Right atrium auricular region (tissue), 2 donors: ENCODE measurements around the gene ZNF836. TPM values are rescaled to one million over a fixed set of nuclear protein-coding genes. Genes with fewer than 3 reads are reported as not detected.

Experiments
- DNase-seq: peaks from one replicate; pipeline ENCODE4 v3.0.0-alpha.2; 2019; ENCODE audit warnings: low spot score
- H3K27ac ChIP-seq, 2 donors: fragments of 200-600 bp; sonication (generic); 1 replicate in 1 of 2; 2 replicates in 1 of 2; pipeline ENCODE4 v1.5.1; 2016 to 2019
- H3K27me3 ChIP-seq, 2 donors: fragments of 200-600 bp; sonication (generic); one replicate each; pipeline versions ENCODE4 v1.5.1 to v1.6.0; 2017 to 2019
- H3K36me3 ChIP-seq: fragments of 200-600 bp; sonication (generic); one replicate; pipeline ENCODE4 v1.5.1; 2016
- H3K4me1 ChIP-seq, 2 donors: fragments of 200-600 bp; sonication (generic); one replicate each; pipeline versions ENCODE4 v1.5.1 to v1.6.0; 2017 to 2019
- H3K4me3 ChIP-seq, 2 donors: fragments of 200-600 bp; sonication (generic); 1 replicate in 1 of 2; 2 replicates in 1 of 2; pipeline ENCODE4 v1.5.1; 2017 to 2019; ENCODE audit warnings: mild to moderate bottlenecking in 1 of 2, moderate library complexity in 1 of 2
- H3K9me3 ChIP-seq, 2 donors: fragments of 200-600 bp; sonication (generic); one replicate each; pipeline ENCODE4 v1.5.1; 2019
- total RNA-seq, 2 donors: library from RNA; depleted of rRNA; stranded (reverse); fragments of >200 nt; gene quantifications; one replicate each; pipeline ENCODE4 v1.1.0, GENCODE V29; 2016
- TF ChIP-seq, protein P1 (sequence below), 2 donors: fragments of 200-600 bp; sonication (generic); IDR thresholded peaks; one replicate each; pipeline ENCODE4 v1.5.1; 2019; ENCODE audit warnings: antibody characterized with exemption in 2 of 2

Gene ZNF836
- total RNA-seq, 2 donors from 2014 or later: 2.2 to 7.6 TPM

- no peaks in the 10 kb centered on the region for H3K9me3 ChIP-seq
- peak overlapping the region; percentile 70 to 75 for H3K4me3 ChIP-seq
- H3K4me1 ChIP-seq: peaks cover 0 to 17% of the 10 kb centered on the region in 2 donors
- TF ChIP-seq, protein P1, sequence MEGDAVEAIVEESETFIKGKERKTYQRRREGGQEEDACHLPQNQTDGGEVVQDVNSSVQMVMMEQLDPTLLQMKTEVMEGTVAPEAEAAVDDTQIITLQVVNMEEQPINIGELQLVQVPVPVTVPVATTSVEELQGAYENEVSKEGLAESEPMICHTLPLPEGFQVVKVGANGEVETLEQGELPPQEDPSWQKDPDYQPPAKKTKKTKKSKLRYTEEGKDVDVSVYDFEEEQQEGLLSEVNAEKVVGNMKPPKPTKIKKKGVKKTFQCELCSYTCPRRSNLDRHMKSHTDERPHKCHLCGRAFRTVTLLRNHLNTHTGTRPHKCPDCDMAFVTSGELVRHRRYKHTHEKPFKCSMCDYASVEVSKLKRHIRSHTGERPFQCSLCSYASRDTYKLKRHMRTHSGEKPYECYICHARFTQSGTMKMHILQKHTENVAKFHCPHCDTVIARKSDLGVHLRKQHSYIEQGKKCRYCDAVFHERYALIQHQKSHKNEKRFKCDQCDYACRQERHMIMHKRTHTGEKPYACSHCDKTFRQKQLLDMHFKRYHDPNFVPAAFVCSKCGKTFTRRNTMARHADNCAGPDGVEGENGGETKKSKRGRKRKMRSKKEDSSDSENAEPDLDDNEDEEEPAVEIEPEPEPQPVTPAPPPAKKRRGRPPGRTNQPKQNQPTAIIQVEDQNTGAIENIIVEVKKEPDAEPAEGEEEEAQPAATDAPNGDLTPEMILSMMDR (IDR thresholded peaks at IDR 0.05): no peak
- H3K27ac ChIP-seq: peak overlapping the region; percentile 90 to 95
- DNase-seq: no peak
- no peaks in the 10 kb centered on the region for H3K36me3 ChIP-seq
- no peaks in the 10 kb centered on the region for H3K27me3 ChIP-seq
Measured at GRCh38 chr19:52138983-52139251, 32.5 kb downstream of the ZNF836 start.

GRCh38 chr19:52138278-52138982 lies 33.0 kb downstream of the ZNF836 start:
- Histone ChIP-seq H3K27me3 (no peaks in the 10 kb centered on the region), H3K36me3 (no peaks in the 10 kb centered on the region), H3K9me3 (no peaks in the 10 kb centered on the region), H3K27ac (peak overlapping the region; percentile 90 to 95), H3K4me3 (peak overlapping the region; percentile 70 to 75), H3K4me1 (peaks cover 0 to 17% of the 10 kb centered on the region in 2 donors)
- DNase-seq: no peak
- TF ChIP-seq, protein P1 (IDR thresholded peaks at IDR 0.05): no peak

- Histone ChIP-seq H3K36me3 (peaks cover 84% of the 10 kb centered on the region), H3K4me1 (no peaks in the 10 kb centered on the region), H3K27ac (no peak overlapping the region), H3K4me3 (no peak overlapping the region), H3K27me3 (no peaks in the 10 kb centered on the region), H3K9me3 (peaks cover 47 to 99% of the 10 kb centered on the region in 2 donors)
- DNase-seq: no peak
- TF ChIP-seq, protein P1 (IDR thresholded peaks at IDR 0.05): no peak
Measured at GRCh38 chr19:52120286-52120685, 51.1 kb downstream of the ZNF836 start.

GRCh38 chr19:52115526-52116053 lies 55.8 kb downstream of the ZNF836 start:
- no peak for DNase-seq
- Histone ChIP-seq H3K27me3 (no peaks in the 10 kb centered on the region), H3K9me3 (peaks cover 80 to 100% of the 10 kb centered on the region in 2 donors), H3K4me3 (no peak overlapping the region), H3K36me3 (peaks cover 51% of the 10 kb centered on the region), H3K4me1 (no peaks in the 10 kb centered on the region), H3K27ac (no peak overlapping the region)
- TF ChIP-seq, protein P1 (IDR thresholded peaks at IDR 0.05): no peak

DNA sequence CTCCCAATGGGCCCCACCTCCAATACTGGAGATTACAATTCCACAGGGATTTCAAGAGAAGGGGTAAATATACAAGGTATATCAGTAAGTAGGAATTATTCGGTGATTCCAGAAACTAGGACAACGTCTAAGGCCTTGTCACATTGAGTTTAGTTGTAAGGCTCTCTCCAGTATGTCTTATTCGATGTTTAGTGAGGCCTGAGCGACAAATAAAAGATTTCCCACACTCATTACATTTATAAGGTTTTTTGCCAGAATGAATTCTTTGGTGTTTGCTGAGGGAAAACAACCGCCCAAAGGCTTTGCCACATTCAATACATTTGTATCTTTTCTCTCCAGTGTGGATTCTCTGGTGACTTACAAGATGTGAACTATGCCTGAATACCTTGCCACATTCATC lies 56.7 kb downstream of the ZNF836 start:
- Histone ChIP-seq H3K27me3 (no peaks in the 10 kb centered on the region), H3K4me3 (no peak overlapping the region), H3K4me1 (no peaks in the 10 kb centered on the region), H3K9me3 (peaks cover 75 to 100% of the 10 kb centered on the region in 2 donors), H3K36me3 (peaks cover 46% of the 10 kb centered on the region), H3K27ac (no peak overlapping the region)
- DNase-seq: no peak
- TF ChIP-seq, protein P1 (IDR thresholded peaks at IDR 0.05): no peak

DNA sequence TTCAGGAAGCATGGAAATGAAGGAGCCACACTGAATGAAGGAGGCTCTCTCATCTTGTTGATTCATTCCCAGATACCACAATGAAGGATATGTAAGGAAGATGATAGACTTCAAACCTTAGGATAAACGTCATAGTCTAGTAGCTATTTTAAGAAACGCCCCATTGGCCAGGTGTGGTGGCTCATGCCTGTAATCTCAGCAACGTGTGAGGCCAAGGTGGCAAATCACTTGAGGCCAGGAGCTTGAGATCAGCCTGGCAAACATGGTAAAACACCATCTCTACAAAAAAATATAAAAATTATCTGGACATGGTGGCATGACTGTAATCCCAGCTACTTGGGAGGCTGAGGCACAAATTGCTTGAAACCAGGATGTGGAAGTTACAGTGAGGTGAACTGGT lies 58.8 kb downstream of the ZNF836 start:
- Histone ChIP-seq H3K27ac (no peak overlapping the region), H3K9me3 (peaks cover 55 to 100% of the 10 kb centered on the region in 2 donors), H3K4me3 (no peak overlapping the region), H3K36me3 (peaks cover 26% of the 10 kb centered on the region), H3K4me1 (no peaks in the 10 kb centered on the region), H3K27me3 (no peaks in the 10 kb centered on the region)
- TF ChIP-seq, protein P1 (IDR thresholded peaks at IDR 0.05): no peak
- no peak for DNase-seq
